HUES64 (cell line): Measurements from ENCODE around the gene DCBLD2.
A peak's percentile ranks its signal among the peaks of the same experiment; 100 is the strongest.

Experiments
- H3K27ac ChIP-seq: 2 replicates; pipeline ENCODE4 v1.7.0; 2013; ENCODE audit warnings: low read depth, low read length, inconsistent platforms
- H3K27me3 ChIP-seq: 2 replicates; pipeline ENCODE4 v1.6.1; 2013; ENCODE audit warnings: mild to moderate bottlenecking, low read length; ENCODE audit not compliant: insufficient read depth
- H3K36me3 ChIP-seq: 2 replicates; pipeline ENCODE4 v1.6.1; 2013; ENCODE audit warnings: mild to moderate bottlenecking, low read length; ENCODE audit not compliant: insufficient read depth
- H3K4me1 ChIP-seq: 2 replicates; pipeline ENCODE4 v1.6.1; 2013; ENCODE audit warnings: mild to moderate bottlenecking, low read length, moderate library complexity; ENCODE audit not compliant: insufficient read depth
- H3K4me3 ChIP-seq: 2 replicates; pipeline ENCODE4 v1.5.1; 2013; ENCODE audit warnings: mild to moderate bottlenecking, low read length, moderate library complexity
- H3K9ac ChIP-seq: 2 replicates; pipeline ENCODE4 v1.6.1; 2013; ENCODE audit warnings: mild to moderate bottlenecking, low read depth, low read length
- H3K9me3 ChIP-seq: 2 replicates; pipeline ENCODE4 v1.6.1; 2013; ENCODE audit warnings: low read depth, low read length; ENCODE audit not compliant: insufficient read depth
- WGBS: fragments of 150-250, 120-280 bp; methylation state at CpG from one replicate; pipeline ENCODE4 v1.1.7; 2013; ENCODE audit warnings: missing lambda C conversion rate; 5-methylcytosine and 5-hydroxymethylcytosine counted together

The DCBLD2 gene

GRCh38 chr3:98903705-98904481, 2.4 kb upstream of the DCBLD2 start:
- Histone ChIP-seq H3K36me3 (peaks cover 3% of the 10 kb centered on the region; the same call in 1 of the 2 replicates), H3K27me3 (no peaks in the 10 kb centered on the region), H3K9me3 (peaks cover 4% of the 10 kb centered on the region; the same call in 1 of the 2 replicates), H3K4me3 (no peak overlapping the region), H3K9ac (no peak overlapping the region), H3K4me1 (peaks cover 15% of the 10 kb centered on the region), H3K27ac (no peak overlapping the region)
- 89% methylated on average over 11 of the region's 11 CpGs for WGBS

GRCh38 chr3:98903099-98903498, 1.6 kb upstream of the DCBLD2 start:
- peak overlapping the region; percentile 62; the same call in 1 of the 2 replicates for H3K4me3 ChIP-seq
- no peaks in the 10 kb centered on the region for H3K27me3 ChIP-seq
- peaks cover 16% of the 10 kb centered on the region for H3K4me1 ChIP-seq
- WGBS = 67% methylated on average over 3 of the region's 3 CpGs
- H3K27ac ChIP-seq = no peak overlapping the region
- H3K9ac ChIP-seq = no peak overlapping the region
- peaks cover 3% of the 10 kb centered on the region; the same call in 1 of the 2 replicates for H3K36me3 ChIP-seq
- H3K9me3 ChIP-seq = peaks cover 1% of the 10 kb centered on the region; the same call in 1 of the 2 replicates

DNA sequence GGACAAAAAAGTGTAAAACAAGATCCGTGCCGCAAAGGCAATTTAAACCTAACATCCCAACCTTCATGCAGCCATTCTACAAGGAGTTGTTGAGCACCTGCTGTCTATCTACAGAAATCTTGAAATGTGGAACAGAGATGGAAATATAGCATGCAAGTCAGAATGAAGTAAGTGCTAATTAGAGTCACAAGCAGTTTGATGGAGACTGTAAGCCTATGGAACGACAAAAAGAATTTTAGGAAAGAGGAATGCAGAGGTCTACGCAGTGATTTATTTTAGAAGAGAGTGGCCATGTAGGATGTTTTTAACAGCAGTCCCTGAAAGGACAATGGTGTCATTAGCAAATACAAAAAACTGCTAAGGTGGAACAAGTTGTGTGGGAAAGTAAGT, 851 bp upstream of the DCBLD2 start:
- Histone ChIP-seq H3K4me1 (peaks cover 17% of the 10 kb centered on the region), H3K27ac (peak overlapping the region; percentile 75), H3K4me3 (peak overlapping the region; percentile 62), H3K36me3 (peaks cover 3% of the 10 kb centered on the region; the same call in 1 of the 2 replicates), H3K9ac (peak overlapping the region; percentile 72), H3K27me3 (no peaks in the 10 kb centered on the region), H3K9me3 (no peaks in the 10 kb centered on the region)
- WGBS = 46% methylated on average over 2 of the region's 4 CpGs

DNA sequence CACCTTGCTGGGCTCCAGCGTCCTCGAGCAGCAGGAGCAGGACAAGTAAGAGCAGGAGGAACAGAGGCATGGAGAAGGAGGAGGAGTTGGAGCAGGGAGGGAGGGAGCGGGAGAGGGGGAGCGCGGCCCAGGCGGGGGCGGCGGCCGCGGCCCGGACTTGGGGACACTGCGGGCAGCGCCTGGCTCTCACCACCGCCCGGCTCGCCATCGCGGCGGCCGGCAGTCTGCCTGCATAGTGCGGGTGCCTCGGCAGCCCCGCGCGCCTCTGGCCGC, 440 bp downstream of the DCBLD2 start:
- Histone ChIP-seq H3K9ac (peak overlapping the region; percentile 90), H3K9me3 (no peaks in the 10 kb centered on the region), H3K4me3 (peak overlapping the region; percentile 86), H3K4me1 (peaks cover 17% of the 10 kb centered on the region), H3K27me3 (no peaks in the 10 kb centered on the region), H3K36me3 (peaks cover 3% of the 10 kb centered on the region; the same call in 1 of the 2 replicates), H3K27ac (peak overlapping the region; percentile 88)
- 1% methylated on average over 26 of the region's 26 CpGs for WGBS

- Histone ChIP-seq H3K9ac (peak overlapping the region; percentile 90), H3K36me3 (peaks cover 3% of the 10 kb centered on the region; the same call in 1 of the 2 replicates), H3K27ac (peak overlapping the region; percentile 88), H3K4me1 (peaks cover 17% of the 10 kb centered on the region), H3K9me3 (no peaks in the 10 kb centered on the region), H3K4me3 (peak overlapping the region; percentile 86), H3K27me3 (no peaks in the 10 kb centered on the region)
- WGBS = 5% methylated on average over 23 of the region's 23 CpGs
Observed at GRCh38 chr3:98900265-98901118, 1.0 kb downstream of the DCBLD2 start.

DNA sequence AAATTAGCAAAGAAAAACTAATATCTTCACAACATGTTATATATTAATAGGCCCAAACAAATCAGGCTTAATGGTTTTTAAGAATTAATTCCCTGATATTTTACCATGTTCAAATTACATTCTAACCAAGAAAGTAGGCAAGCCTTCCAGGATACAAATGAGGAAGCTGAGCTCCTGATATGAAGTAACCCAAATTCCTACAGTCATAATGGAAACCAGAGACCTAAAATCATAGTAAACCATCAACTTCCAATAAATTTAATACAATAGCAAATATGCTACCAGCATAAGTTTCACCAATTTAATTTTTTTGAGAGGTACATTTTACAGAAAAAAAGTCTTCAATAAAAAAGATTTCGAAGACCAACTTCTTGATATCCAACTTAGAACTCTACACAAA, 3.8 kb downstream of the DCBLD2 start:
- Histone ChIP-seq H3K36me3 (peaks cover 3% of the 10 kb centered on the region; the same call in 1 of the 2 replicates), H3K9me3 (no peaks in the 10 kb centered on the region), H3K4me1 (peaks cover 26% of the 10 kb centered on the region), H3K9ac (no peak overlapping the region), H3K27ac (no peak overlapping the region), H3K4me3 (no peak overlapping the region; the same call in 1 of the 2 replicates), H3K27me3 (no peaks in the 10 kb centered on the region)
- 67% methylated on average over 1 of the region's 1 CpG for WGBS

GRCh38 chr3:98894791-98895576, 6.5 kb downstream of the DCBLD2 start:
- Histone ChIP-seq H3K4me3 (no peak overlapping the region), H3K9ac (no peak overlapping the region), H3K9me3 (no peaks in the 10 kb centered on the region), H3K27ac (no peak overlapping the region), H3K4me1 (peaks cover 46% of the 10 kb centered on the region), H3K36me3 (peaks cover 3% of the 10 kb centered on the region; the same call in 1 of the 2 replicates), H3K27me3 (no peaks in the 10 kb centered on the region)
- 92% methylated on average over 8 of the region's 8 CpGs for WGBS

DNA sequence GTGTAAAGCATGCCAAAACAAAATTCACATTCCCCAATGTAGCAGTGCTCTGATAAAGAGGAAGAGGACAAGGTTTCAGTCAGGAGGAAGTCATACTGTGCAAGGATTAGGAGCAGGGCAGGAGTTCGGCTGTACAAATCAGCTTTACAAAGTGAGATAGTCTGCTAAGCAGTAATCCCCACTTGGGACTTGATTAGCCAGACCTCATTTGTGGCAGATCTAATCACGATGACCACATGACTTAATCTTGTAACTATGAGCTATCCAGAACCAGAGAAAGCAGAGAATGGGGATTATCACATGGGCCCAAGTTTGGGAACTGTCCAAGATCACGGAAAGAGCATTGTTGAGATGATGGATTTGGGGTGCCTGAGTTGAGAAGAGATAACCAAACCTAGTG, 7.8 kb downstream of the DCBLD2 start:
- Histone ChIP-seq H3K9me3 (no peaks in the 10 kb centered on the region), H3K27ac (no peak overlapping the region), H3K36me3 (no peaks in the 10 kb centered on the region), H3K27me3 (no peaks in the 10 kb centered on the region), H3K4me1 (peaks cover 52% of the 10 kb centered on the region), H3K9ac (no peak overlapping the region), H3K4me3 (no peak overlapping the region)
- WGBS = 52% methylated on average over 3 of the region's 3 CpGs

DNA sequence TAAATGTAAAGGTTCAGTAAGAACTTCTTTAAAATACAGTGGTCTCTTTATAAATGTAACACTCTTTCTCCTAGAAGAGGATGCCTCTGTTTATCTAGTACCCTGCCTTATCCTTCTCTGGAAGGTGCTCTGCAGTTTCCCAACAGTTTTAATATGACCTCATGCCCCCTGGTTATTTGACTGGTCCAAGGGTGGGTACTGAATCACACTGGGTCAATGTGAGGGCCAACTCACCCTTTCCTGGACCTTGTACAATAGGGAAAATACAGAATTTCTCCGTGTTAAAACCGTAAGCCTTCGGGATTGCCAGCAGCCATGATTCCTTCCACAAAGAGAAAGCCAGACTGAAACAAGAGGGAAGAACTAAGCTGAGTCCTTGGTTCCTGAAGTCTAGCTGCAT, 9.2 kb downstream of the DCBLD2 start:
- H3K9ac ChIP-seq = no peak overlapping the region
- no peaks in the 10 kb centered on the region for H3K9me3 ChIP-seq
- H3K27ac ChIP-seq = no peak overlapping the region
- no peaks in the 10 kb centered on the region for H3K27me3 ChIP-seq
- no peak overlapping the region for H3K4me3 ChIP-seq
- peaks cover 51% of the 10 kb centered on the region for H3K4me1 ChIP-seq
- H3K36me3 ChIP-seq = no peaks in the 10 kb centered on the region
- WGBS = 90% methylated on average over 3 of the region's 3 CpGs

- no peak overlapping the region for H3K9ac ChIP-seq
- H3K9me3 ChIP-seq = no peaks in the 10 kb centered on the region
- no peaks in the 10 kb centered on the region for H3K27me3 ChIP-seq
- H3K4me1 ChIP-seq = peaks cover 61% of the 10 kb centered on the region
- H3K36me3 ChIP-seq = no peaks in the 10 kb centered on the region
- no peak overlapping the region for H3K4me3 ChIP-seq
- 59% methylated on average over 3 of the region's 3 CpGs for WGBS
- H3K27ac ChIP-seq = no peak overlapping the region
Observed at GRCh38 chr3:98890965-98891910, 10.3 kb downstream of the DCBLD2 start.
